AG10803 (cell line): ENCODE measurements around the gene ACOT7.
A peak's percentile ranks its signal among the peaks of the same experiment; 100 is the strongest.

Experiments
- DNase-seq: peaks from one replicate; pipeline ENCODE4 v3.0.0; 2010; ENCODE audit warnings: low read depth
- H3K4me3 ChIP-seq: 2 replicates; pipeline ENCODE4 v1.5.1; 2011; ENCODE audit warnings: mild to moderate bottlenecking, low read length, control low read depth
- CTCF ChIP-seq: conservative IDR thresholded peaks from 2 replicates; pipeline ENCODE4 v1.5.1; 2011; ENCODE audit warnings: mild to moderate bottlenecking, low read length, control low read depth, inconsistent platforms

ACOT7 gene

GRCh38 chr1:6279613-6280383 is 113.8 kb downstream of the ACOT7 start:
- DNase-seq: no peak
- no peak overlapping the region for H3K4me3 ChIP-seq
- no peak for TF ChIP-seq CTCF

- no peak for DNase-seq
- TF ChIP-seq CTCF: no peak
- H3K4me3 ChIP-seq: no peak overlapping the region
Measured at GRCh38 chr1:6279066-6279465, 114.5 kb downstream of the ACOT7 start.

GRCh38 chr1:6278263-6278662 is 115.3 kb downstream of the ACOT7 start:
- H3K4me3 ChIP-seq: no peak overlapping the region
- no peak for DNase-seq
- TF ChIP-seq CTCF: no peak

- DNase-seq: no peak
Measured at GRCh38 chr1:6276811-6277555, 116.6 kb downstream of the ACOT7 start.

GRCh38 chr1:6275826-6276782 is 117.5 kb downstream of the ACOT7 start:
- no peak for TF ChIP-seq CTCF
- peak; percentile 84 for DNase-seq
- peak overlapping the region; percentile 13 for H3K4me3 ChIP-seq

More at GRCh38 chr1:6276811-6277555, 116.6 kb downstream of the ACOT7 start:
- H3K4me3 ChIP-seq: no peak overlapping the region
- TF ChIP-seq CTCF: no peak

- TF ChIP-seq CTCF: no peak
- H3K4me3 ChIP-seq: no peak overlapping the region
- DNase-seq: no peak
Measured at GRCh38 chr1:6274622-6275139, 118.9 kb downstream of the ACOT7 start.
